GM19193 (cell line): ENCODE results near the gene JUND.

ENCODE experiments used
- POLR2A ChIP-seq: IDR thresholded peaks from 4 replicates; pipeline ENCODE4 v1.6.1; 2011; ENCODE audit not compliant: insufficient read depth, insufficient read length; ENCODE audit errors: extremely low read depth

JUND gene

DNA sequence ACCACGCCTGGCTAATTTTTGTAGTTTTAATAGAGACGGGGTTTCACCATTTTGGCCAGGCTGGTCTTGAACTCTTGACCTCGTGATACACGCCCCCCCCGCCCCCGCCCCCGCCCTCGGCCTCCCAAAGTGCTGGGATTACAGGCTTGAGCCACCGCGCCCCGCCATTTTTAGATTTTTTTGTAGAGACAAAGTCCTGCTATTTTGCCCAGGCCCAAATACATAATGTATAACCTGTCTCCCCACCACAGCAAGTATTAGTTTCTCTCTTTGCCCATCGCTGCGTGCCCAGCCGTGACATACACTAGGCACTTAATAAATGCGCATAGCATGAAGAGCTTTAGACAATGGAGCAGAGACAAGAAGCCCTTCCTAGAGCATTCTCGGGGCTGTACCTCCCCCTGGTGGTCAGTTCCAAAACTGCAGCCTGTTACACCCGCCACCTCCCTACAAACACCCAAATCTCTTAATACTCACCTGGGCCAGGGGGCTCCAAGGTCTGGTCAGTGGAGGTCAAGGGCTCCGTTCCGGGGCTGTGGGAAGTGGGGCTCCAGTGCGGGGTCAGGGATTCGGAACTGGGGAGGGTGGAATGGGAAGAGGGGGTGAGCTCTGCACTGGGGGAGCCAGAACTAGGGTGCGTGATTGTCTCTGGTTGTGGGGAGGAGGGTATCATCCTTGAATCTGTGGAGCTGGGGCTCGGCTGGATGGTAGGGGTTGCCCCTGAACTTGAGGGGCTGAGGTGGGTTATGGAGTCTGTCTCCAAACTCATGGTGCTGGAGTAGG, 29.6 kb downstream of the JUND start:
- TF ChIP-seq POLR2A, result no peak

DNA sequence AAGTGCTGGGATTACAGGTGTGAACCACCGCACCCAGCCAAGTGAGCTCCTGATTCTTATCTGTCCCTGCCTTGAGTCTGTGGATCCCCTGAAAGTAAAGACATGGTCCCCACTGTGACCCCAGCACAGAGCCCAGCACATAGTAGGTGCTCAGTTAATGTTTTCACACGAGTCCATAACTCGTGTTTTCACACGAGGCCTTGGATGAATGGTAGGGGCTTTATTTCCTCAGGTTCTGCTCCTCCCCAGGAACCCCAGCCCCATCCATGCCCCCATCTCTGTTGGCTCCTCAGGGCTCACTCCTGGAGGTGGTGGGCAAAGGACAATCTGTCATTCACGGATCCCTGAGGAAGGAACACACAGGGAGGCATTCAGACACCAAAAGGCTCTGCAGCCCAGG, 31.6 kb downstream of the JUND start:
- TF ChIP-seq POLR2A, result no peak

DNA sequence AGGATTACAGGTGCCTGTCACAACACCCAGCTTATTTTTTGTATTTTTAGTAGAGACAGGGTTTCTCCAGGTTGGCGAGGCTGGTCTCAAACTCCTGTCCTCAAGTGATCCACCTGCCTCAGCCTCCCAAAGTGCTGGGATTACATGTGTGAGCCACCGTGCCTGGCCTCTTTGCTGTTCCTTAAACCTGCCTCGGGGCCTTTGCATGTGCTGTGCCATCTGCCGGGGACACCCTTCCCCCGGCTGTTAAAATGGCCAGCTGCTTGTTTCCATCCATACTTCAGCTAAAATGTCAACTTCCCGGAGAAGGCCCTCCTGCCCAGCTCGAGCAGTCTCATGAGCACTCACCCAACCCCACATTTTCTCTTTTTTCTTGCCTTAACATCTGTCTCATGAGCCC, 36.1 kb downstream of the JUND start:
- no peak for TF ChIP-seq POLR2A

DNA sequence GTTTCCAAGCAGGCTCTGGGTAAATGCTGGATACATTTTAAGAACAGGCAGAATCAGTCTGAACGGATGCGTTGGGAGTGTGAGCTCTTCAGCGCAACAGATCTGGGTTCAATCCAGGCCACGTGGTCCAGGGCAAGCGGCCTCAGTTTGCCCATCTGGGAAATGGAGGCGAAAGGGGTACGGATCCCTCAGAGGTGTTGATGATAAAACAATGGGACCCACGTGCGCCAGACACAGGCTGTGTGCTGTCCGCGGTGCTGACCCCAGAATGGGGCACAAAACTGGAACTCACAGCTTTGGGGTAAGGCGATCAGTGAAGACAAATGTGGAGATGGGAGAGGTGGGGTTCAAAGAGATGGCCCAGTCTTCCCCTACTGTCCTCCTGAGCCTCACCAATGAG, 42.1 kb downstream of the JUND start:
- TF ChIP-seq POLR2A, result no peak

DNA sequence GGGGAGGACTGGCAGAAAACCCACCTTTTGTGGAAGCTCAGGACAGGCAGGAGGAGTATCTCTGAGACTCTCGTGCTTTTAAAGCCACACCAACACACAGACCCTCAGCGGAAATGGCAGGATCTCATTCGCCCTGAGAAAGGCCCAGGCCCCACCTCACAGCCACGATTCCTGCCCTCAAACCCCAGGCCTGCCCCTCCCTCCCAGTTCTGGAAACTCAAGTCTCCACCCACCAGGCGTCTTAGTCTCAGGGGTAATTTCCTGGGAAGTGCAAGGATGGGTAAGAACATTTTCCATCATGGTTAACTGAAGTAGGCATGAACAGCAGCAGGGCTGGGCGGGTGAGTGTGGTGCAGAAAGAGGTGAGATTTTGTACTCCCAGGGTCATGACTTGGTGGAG, 47.2 kb downstream of the JUND start:
- no peak for TF ChIP-seq POLR2A

GRCh38 chr19:18233224-18233825, 48.1 kb downstream of the JUND start:
- no peak for TF ChIP-seq POLR2A

GRCh38 chr19:18232540-18233223, 48.7 kb downstream of the JUND start:
- no peak for TF ChIP-seq POLR2A

GRCh38 chr19:18231775-18232174, 49.6 kb downstream of the JUND start:
- no peak for TF ChIP-seq POLR2A

GRCh38 chr19:18230941-18231734, 50.3 kb downstream of the JUND start:
- TF ChIP-seq POLR2A, result no peak

- TF ChIP-seq POLR2A, result no peak
Observed at GRCh38 chr19:18229915-18230314, 51.5 kb downstream of the JUND start.
